Skin epidermis (tissue), 12 donors: ENCODE data around the gene SLC17A7.

Experiments used
- H3K27ac ChIP-seq, 21 experiments: fragments of 200-600 bp; sonication (generic) in 11 of 21; one replicate each; pipeline ENCODE4 v1.5.0; 2020; ENCODE audit warnings: mild to moderate bottlenecking in 3 of 21, inconsistent platforms in 2 of 21, moderate library complexity in 2 of 21
- H3K4me3 ChIP-seq, 7 experiments: fragments of 200-600 bp; sonication (generic) in 2 of 7; one replicate each; pipeline ENCODE4 v1.5.0; 2020; ENCODE audit warnings: inconsistent platforms in 2 of 7, mild to moderate bottlenecking in 2 of 7, moderate library complexity in 1 of 7

The SLC17A7 gene

GRCh38 chr19:49432141-49433073 lies 8.9 kb downstream of the SLC17A7 start:
- Histone ChIP-seq H3K4me3 (no peak overlapping the region), H3K27ac (no peak overlapping the region)

DNA sequence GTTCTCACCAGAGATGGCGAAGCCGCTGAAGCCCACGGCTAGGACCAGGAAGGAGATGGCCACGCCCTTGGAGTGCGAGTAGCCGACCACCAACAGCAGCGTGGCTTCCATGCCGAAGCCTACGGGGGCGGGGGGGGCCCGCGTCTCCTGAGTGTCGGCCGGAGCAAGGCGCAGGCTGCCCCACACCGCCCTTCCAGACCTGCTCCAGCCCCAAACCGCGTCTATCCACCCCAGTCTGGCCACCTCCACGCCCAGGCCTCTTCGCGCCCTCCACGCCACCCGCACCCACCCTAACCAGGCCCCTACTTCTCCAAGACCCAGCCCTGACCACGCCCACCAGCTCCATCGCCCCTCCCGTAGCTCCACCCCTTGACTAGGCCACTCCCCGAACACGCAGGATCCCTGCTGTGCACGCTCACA lies 10.0 kb downstream of the SLC17A7 start:
- H3K27ac ChIP-seq = no peak overlapping the region

DNA sequence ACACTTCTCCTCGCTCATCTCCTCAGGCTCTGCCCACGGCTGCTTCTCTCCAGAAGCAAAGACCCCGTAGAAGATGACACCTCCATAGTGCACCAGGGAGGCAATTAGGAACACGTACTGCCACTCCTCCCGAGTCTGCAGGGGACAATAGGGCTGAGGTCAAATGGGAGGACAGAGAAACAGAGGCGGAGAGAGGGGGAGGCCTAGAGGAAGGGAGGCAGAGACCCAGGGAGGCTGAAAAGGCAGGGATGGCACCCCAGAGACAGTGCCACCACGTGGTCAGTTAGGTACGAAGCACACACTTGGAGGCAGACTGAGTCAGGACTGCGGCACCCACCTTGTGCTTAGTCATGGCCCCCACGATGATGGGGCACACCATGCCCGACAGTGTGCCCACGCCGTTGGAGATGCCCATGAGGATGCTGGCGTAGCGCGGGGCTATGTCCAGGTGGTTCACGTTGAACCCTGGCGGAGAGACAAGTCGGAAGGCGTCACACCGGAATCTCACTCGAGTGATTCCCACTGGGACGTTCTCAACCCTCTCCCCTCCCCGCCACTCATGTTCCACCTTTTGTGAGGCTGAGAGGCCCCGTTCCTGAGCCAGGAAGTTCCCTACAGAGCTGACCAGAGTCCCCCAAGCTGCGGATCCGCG lies 10.5 kb downstream of the SLC17A7 start:
- no peak overlapping the region for H3K4me3 ChIP-seq
- H3K27ac ChIP-seq = no peak overlapping the region

More for the DNA sequence above, 10.0 kb downstream of the SLC17A7 start:
- no peak overlapping the region for H3K4me3 ChIP-seq

- Histone ChIP-seq H3K4me3 (no peak overlapping the region), H3K27ac (no peak overlapping the region)
Observed at GRCh38 chr19:49430172-49430677, 11.1 kb downstream of the SLC17A7 start.

- Histone ChIP-seq H3K4me3 (no peak overlapping the region), H3K27ac (no peak overlapping the region)
Observed at GRCh38 chr19:49428547-49429451, 12.5 kb downstream of the SLC17A7 start.

- H3K4me3 ChIP-seq = peak overlapping the region in 1 of 7 experiments; percentile 15
Observed at GRCh38 chr19:49427855-49428546, 13.3 kb downstream of the SLC17A7 start.

GRCh38 chr19:49427339-49427738 lies 14.0 kb downstream of the SLC17A7 start:
- H3K4me3 ChIP-seq = no peak overlapping the region
- H3K27ac ChIP-seq = no peak overlapping the region

More at GRCh38 chr19:49427855-49428546, 13.3 kb downstream of the SLC17A7 start:
- H3K27ac ChIP-seq = no peak overlapping the region

GRCh38 chr19:49425922-49426592 lies 15.3 kb downstream of the SLC17A7 start:
- no peak overlapping the region for H3K4me3 ChIP-seq

GRCh38 chr19:49425178-49425577 lies 16.1 kb downstream of the SLC17A7 start, which contains the start of gene GFY:
Gene GFY (plus strand): TSS chr19:49425388. CDS start chr19:49426431, 1,043 bp downstream.
- H3K4me3 ChIP-seq = no peak within 1 kb of the TSS

More at GRCh38 chr19:49425922-49426592, 15.3 kb downstream of the SLC17A7 start:
- no peak overlapping the region for H3K27ac ChIP-seq

GRCh38 chr19:49423985-49424303 lies 17.4 kb downstream of the SLC17A7 start:
- Histone ChIP-seq H3K27ac (no peak overlapping the region), H3K4me3 (no peak overlapping the region)

More at GRCh38 chr19:49425178-49425577, 16.1 kb downstream of the SLC17A7 start, which contains the start of gene GFY:
- no peak within 1 kb of the TSS for H3K27ac ChIP-seq

DNA sequence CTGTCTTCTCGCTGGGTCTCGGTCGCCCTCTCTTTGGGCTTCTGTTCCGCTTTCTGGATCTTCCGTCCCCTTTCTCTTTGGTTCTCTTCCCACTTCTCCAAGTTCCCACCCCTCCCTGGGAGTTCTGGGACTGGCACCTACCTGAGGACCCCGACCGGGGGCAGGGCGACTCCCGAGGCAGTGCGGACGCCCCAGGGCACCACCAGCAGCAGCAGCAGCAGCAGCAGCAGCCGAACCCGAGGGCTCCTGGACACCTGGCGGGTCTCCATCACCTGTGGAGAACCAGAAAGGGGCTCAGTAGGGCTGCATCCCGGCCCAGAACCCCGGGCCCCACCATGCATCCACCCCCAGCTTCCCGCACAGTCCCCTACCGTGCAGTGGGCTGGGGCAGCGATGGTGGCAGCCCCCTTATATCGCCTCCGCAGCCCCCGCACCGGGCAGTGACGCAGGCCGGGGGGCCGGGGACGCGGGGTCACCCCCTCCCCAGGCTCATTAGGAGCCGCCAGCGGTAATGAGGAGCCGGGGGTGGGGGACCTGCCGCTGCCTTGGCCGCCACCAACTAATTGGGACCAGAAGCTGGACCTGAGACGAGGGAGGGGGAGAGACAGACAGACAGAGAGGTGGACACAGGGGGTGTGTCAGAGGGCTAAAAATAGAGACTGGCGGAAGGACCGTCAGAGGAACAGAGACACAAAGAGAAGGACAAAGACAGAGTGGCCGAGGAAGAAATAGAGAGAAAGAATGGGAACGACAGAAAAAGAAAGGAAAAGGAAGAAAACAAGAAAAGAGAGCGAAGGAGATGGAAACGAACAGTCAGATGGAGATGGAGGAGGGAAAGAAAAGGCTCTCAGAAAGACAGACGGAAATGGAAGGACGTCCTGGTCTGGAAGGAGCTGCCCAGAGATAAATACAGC lies 18.0 kb downstream of the SLC17A7 start, which contains the start of gene PTH2:
Gene PTH2 (minus strand): TSS at position 371 of the 914 bp plus-strand sequence. CDS start 102 bp downstream, at position 269.
- no peak within 1 kb of the TSS for H3K27ac ChIP-seq
- H3K4me3 ChIP-seq = no peak within 1 kb of the TSS

DNA sequence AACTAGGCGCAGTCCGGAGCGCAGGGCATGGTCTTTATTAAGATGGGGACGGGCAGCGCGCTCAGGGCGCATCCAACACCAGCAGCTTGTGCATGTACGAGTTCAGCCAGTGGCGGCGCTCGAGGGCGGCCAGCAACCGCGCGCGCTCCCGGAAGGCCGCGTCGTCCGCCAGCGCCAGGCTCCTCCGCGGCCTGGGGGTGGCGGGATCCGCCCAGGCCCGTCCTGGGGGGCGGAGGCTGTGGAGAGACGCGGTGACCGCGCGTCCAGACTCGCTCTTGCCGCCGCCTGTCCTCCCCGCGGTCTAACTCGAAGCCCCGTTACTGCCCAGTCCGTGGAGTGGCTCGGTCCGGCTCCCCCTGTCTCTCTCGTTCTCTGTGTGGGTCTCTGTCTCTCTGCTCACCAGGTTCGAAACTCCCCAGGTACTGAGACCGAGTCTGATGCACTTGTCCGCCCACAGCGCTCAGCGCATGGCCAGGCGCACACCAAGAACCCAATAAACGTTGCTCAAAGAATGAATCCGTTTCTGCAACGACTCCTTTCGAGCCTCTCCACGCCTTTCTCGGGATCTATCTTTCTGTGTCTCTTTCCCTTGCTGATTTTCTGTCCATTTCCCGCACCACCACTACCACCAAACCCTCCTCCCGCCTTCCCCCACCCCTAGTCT lies 18.8 kb downstream of the SLC17A7 start:
- no peak overlapping the region for H3K4me3 ChIP-seq
- H3K27ac ChIP-seq = no peak overlapping the region

DNA sequence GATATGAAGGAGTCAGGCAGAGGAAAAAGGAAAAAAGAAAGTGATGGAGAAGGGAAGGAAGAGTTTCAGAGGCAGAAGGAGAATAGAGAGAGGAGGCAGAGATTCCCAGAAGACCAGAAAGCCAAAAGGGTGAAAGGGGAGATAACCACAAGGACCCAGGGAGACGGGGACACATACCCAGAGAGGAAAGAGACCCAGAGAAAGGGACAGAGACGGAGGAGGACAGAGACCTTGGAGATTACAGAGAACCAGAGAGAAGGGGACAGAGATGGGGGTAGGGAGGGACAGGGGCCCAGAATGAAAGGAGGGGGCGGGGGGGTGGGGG lies 19.5 kb downstream of the SLC17A7 start:
- Histone ChIP-seq H3K27ac (no peak overlapping the region), H3K4me3 (no peak overlapping the region)

DNA sequence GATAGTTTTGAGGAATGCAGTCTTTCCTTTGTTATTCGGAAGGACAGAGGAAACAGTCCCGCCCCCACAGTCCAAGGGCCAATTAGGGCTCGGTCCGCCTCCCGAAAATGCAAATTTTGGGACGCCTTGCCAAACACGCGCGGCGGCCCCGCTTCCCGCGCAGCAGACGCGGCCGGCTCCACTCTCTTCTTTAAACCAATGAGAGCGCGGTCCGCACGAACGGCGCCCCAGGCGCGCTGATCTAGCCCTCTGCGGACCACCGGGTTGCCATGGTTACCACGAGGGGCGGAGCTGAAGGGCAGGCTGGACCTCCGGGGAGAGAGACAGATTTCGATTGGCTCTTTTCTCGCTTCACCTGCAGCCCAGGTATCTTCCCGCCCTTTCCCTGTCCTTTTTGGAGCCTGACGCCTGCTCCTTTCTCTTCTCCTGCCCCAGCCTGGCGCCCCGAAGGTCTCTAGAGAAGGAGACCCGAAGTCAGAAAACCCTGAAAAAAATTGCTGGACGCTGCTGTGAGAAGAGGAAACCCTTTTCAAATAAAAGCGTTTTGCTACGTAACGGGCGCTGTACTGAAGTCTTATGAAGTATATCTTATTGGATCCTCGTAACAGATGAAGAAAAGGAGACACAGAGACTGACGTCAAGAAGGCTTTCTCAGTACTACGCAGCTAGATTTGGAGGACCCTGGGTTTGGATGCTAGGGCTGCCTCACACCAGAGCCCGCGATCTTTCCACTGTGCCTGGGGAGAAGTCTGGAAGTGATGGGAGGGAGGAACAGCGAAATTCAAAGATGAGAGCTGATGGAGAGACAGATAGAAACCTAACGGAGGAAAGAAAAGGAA lies 20.1 kb downstream of the SLC17A7 start:
- no peak overlapping the region for H3K27ac ChIP-seq
- H3K4me3 ChIP-seq = peak overlapping the region in 1 of 7 experiments; percentile 4

- H3K27ac ChIP-seq = no peak overlapping the region
- H3K4me3 ChIP-seq = no peak overlapping the region
Observed at GRCh38 chr19:49420227-49420626, 21.1 kb downstream of the SLC17A7 start.

DNA sequence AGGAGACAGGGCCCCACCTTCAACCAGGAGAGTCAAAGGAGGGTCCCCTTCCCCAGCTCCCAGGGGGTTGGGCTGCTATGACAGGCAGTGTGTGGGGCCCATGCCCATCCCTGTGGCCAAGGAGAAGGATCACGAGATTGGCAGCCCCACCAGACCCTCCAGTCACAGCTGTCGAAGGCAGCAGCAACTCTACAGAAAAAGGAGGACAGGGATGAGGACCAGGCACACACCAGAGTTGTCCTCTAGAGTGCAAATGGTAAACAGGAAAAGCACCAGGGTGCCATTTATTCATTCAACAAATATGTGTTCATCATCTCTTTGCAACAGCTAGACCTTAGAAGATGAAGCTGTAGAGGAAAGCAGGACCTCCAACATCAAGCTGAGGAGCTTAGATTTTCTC lies 22.2 kb downstream of the SLC17A7 start:
- Histone ChIP-seq H3K27ac (no peak overlapping the region), H3K4me3 (no peak overlapping the region)
